Naive thymus-derived CD4-positive, alpha-beta T cell (primary cell): ENCODE results near the gene KRTAP9-7. TPM values are rescaled to one million over a fixed set of nuclear protein-coding genes. Genes with fewer than 3 reads are reported as not detected.
"Not testable (repeated sequence)": the region's sequence is repeated elsewhere in the genome, so short reads cannot be mapped to it uniquely, and the experiment has no call there.

Source experiments
- ATAC-seq: fragments of 150-1000 bp; cut with Tn5 transposase; 2 replicates; pipeline ENCODE4 v1.10.0; 2021; ENCODE audit warnings: mild to moderate bottlenecking, moderate library complexity
- CTCF ChIA-PET: fragments of 350-600 bp; sonication (Branson Sonifier 250); formaldehyde crosslinking; loops from one replicate; lab custom pipeline; 2021; ENCODE audit warnings: antibody characterized with exemption; lab: Charles Lee
- POLR2A ChIA-PET: fragments of 350-600 bp; sonication (Branson Sonifier 250); formaldehyde crosslinking; loops from one replicate; lab custom pipeline; 2021; ENCODE audit warnings: antibody characterized with exemption, inconsistent platforms; lab: Charles Lee
- DNase-seq, 9 donors: peaks; one replicate each; pipeline versions ENCODE4 v3.0.0 to v3.0.0-alpha.2; 2020 to 2022; ENCODE audit warnings: mixed read lengths in 1 of 9
- H3K27ac ChIP-seq: one replicate; pipeline ENCODE4 v1.7.0; 2013; ENCODE audit warnings: mild to moderate bottlenecking, low read depth, low read length, moderate library complexity
- H3K27me3 ChIP-seq, 2 donors: one replicate each; pipeline ENCODE4 v1.7.0; 2013; ENCODE audit warnings: low read length in 2 of 2, mild to moderate bottlenecking in 2 of 2, moderate library complexity in 2 of 2; ENCODE audit not compliant: control insufficient read depth in 2 of 2, insufficient read depth in 2 of 2
- H3K36me3 ChIP-seq, 3 experiments: 1 replicate in 2 of 3; 2 replicates in 1 of 3; pipeline ENCODE4 v1.7.0; 2013; ENCODE audit warnings: low read length in 3 of 3, mild to moderate bottlenecking in 3 of 3, moderate library complexity in 1 of 3; ENCODE audit not compliant: insufficient read depth in 3 of 3, control insufficient read depth in 2 of 3
- H3K4me1 ChIP-seq, 2 donors: one replicate each; pipeline ENCODE4 v1.7.0; 2013; ENCODE audit warnings: low read length in 2 of 2, mild to moderate bottlenecking in 2 of 2, moderate library complexity in 1 of 2; ENCODE audit not compliant: control insufficient read depth in 2 of 2, insufficient read depth in 2 of 2
- H3K4me3 ChIP-seq: 2 replicates; pipeline ENCODE4 v1.7.0; 2013; ENCODE audit warnings: mild to moderate bottlenecking, low read length
- H3K9me3 ChIP-seq, 3 experiments: 1 replicate in 2 of 3; 2 replicates in 1 of 3; pipeline ENCODE4 v1.7.0; 2013; ENCODE audit warnings: low read length in 3 of 3; ENCODE audit not compliant: control insufficient read depth in 2 of 3
- H3K27ac Mint-ChIP-seq, 9 donors: one replicate each; pipeline ENCODE4 v1.8.0; 2020 to 2022; ENCODE audit warnings: mixed read lengths in 9 of 9, mild to moderate bottlenecking in 8 of 9, moderate library complexity in 5 of 9, inconsistent platforms in 2 of 9
- H3K27me3 Mint-ChIP-seq, 5 donors: one replicate each; pipeline ENCODE4 v1.8.0; 2021 to 2022; ENCODE audit warnings: mixed read lengths in 5 of 5, mild to moderate bottlenecking in 1 of 5
- H3K36me3 Mint-ChIP-seq, 5 donors: one replicate each; pipeline ENCODE4 v1.8.0; 2020 to 2022; ENCODE audit warnings: mixed read lengths in 5 of 5, mild to moderate bottlenecking in 3 of 5, inconsistent platforms in 1 of 5
- H3K4me1 Mint-ChIP-seq, 7 donors: one replicate each; pipeline ENCODE4 v1.8.0; 2020 to 2022; ENCODE audit warnings: mixed read lengths in 7 of 7, mild to moderate bottlenecking in 3 of 7, inconsistent platforms in 1 of 7
- H3K4me3 Mint-ChIP-seq, 10 donors: one replicate each; pipeline ENCODE4 v1.8.0; 2020 to 2022; ENCODE audit warnings: mild to moderate bottlenecking in 10 of 10, mixed read lengths in 10 of 10, moderate library complexity in 6 of 10, inconsistent platforms in 2 of 10
- H3K9me3 Mint-ChIP-seq, 11 donors: one replicate each; pipeline ENCODE4 v1.8.0; 2020 to 2022; ENCODE audit warnings: mixed read lengths in 11 of 11, mild to moderate bottlenecking in 4 of 11, inconsistent platforms in 1 of 11, moderate library complexity in 1 of 11
- intact Hi-C, 2 donors: fragments of 100-400 bp; cut with micrococcal nuclease; formaldehyde crosslinking; loops; one replicate each; pipeline ENCODE4 v1.15.1; 2023
- polyA plus RNA-seq, 2 donors: library from polyadenylated mRNA; unstranded; fragments of 300-500 nt; fragmentation: Illumina TruSeq; gene quantifications; one replicate each; pipeline ENCODE4 v1.2.3, GENCODE V29; 2021
- total RNA-seq, 6 experiments: library from RNA in 5 of 6; stranded (reverse) in 5 of 6; gene quantifications; 1 replicate in 5 of 6; 2 replicates in 1 of 6; pipeline ENCODE4 v1.2.3 and lab custom pipeline; 2021 to 2026

KRTAP9-7 gene
- total and polyA plus RNA-seq, 7 experiments from 2014 or later: not detected

DNA sequence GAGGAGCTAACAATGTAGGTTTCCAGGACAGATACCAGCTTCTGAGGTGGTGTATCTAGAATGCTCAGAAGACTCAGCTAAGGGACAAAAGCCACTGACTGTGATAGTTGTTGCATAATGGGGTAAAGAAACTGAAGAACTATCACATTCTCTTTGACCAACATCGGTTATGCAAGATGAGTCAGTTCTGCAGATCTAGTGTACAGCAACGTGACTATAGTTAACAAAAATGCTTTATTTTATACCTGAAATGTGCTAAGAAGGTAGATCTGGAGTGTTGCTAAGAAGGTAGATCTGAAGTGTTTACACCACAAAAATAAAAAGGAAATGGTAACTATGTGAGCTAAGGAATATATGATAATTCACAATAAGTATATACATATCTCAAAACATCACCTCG, 7.8 kb upstream of the KRTAP9-7 start:
- POLR2A ChIA-PET: no interaction called here
- no peak for DNase-seq
- Histone ChIP-seq H3K27me3 (no peaks in the 10 kb centered on the region), H3K36me3 (no peaks in the 10 kb centered on the region), H3K4me3 (no peak overlapping the region), H3K9me3 (no peaks in the 10 kb centered on the region), H3K27ac (no peak overlapping the region), H3K4me1 (no peaks in the 10 kb centered on the region)
- no peaks in the 10 kb centered on the region for H3K36me3 Mint-ChIP-seq
- CTCF ChIA-PET: no interaction called here
- intact Hi-C loops: no loop called here
- peaks cover 0 to 22% (median 5%) of the 10 kb centered on the region in 5 donors for H3K27me3 Mint-ChIP-seq
- no peaks in the 10 kb centered on the region for H3K9me3 Mint-ChIP-seq
- no peak overlapping the region for H3K4me3 Mint-ChIP-seq
- H3K4me1 Mint-ChIP-seq: peaks cover 0 to 22% (median 8%) of the 10 kb centered on the region in 7 donors
- no peak overlapping the region for H3K27ac Mint-ChIP-seq
- ATAC-seq: no peak

DNA sequence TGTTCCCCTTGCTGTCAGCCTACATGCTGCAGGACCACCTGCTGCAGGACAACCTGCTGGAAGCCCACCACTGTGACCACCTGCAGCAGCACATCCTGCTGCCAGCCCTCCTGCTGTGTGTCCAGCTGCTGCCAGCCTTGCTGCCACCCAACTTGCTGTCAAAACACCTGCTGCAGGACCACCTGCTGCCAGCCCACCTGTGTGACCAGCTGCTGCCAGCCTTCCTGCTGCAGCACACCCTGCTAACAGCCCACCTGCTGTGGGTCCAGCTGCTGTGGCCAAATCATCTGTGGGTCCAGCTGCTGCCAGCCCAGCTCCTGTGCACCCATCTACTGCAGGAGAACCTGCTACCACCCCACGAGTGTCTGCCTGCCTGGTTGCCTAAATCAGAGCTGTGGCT, 4.2 kb upstream of the KRTAP9-7 start:
- H3K27ac Mint-ChIP-seq, H3K9me3 ChIP-seq, H3K4me3 Mint-ChIP-seq, H3K9me3 Mint-ChIP-seq, POLR2A ChIA-PET, H3K4me3 ChIP-seq, H3K4me1 ChIP-seq, ATAC-seq, H3K27me3 ChIP-seq, DNase-seq, H3K27ac ChIP-seq, CTCF ChIA-PET, H3K36me3 ChIP-seq, H3K36me3 Mint-ChIP-seq, intact Hi-C loops, H3K27me3 Mint-ChIP-seq: not testable (repeated sequence)
- H3K4me1 Mint-ChIP-seq: peaks cover 0 to 20% (median 2%) of the 10 kb centered on the region in 7 donors

DNA sequence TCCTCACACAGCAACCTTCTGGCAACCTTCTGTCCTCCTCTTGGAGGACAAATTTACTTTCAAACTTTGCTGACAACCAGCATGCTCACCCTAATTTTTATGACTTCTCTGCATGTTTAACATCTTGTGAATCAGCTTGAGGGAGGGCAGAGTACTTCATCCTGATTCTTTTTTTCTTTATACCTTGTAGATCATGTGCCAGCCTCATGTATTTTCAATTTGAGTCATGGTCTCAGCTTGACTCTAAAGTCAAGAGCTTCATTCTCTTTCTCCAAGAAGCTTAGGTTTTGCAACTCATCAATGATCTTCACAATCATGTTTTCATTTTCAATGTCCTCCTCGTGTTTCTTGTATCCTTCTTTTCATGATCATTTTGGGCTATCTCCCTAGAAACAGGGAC, 3.6 kb upstream of the KRTAP9-7 start:
- intact Hi-C loops: no loop called here
- Histone ChIP-seq H3K27me3 (no peaks in the 10 kb centered on the region), H3K27ac (no peak overlapping the region), H3K9me3 (no peaks in the 10 kb centered on the region), H3K36me3 (no peaks in the 10 kb centered on the region), H3K4me3 (no peak overlapping the region), H3K4me1 (no peaks in the 10 kb centered on the region)
- no peak for DNase-seq
- H3K9me3 Mint-ChIP-seq: no peaks in the 10 kb centered on the region
- no peak overlapping the region for H3K27ac Mint-ChIP-seq
- no peak for ATAC-seq
- ChIA-PET POLR2A (no interaction called here), CTCF (no interaction called here)
- peaks cover 0 to 21% (median 2%) of the 10 kb centered on the region in 7 donors for H3K4me1 Mint-ChIP-seq
- peaks cover 4 to 10% (median 5%) of the 10 kb centered on the region in 5 donors for H3K27me3 Mint-ChIP-seq
- no peak overlapping the region for H3K4me3 Mint-ChIP-seq
- no peaks in the 10 kb centered on the region for H3K36me3 Mint-ChIP-seq

DNA sequence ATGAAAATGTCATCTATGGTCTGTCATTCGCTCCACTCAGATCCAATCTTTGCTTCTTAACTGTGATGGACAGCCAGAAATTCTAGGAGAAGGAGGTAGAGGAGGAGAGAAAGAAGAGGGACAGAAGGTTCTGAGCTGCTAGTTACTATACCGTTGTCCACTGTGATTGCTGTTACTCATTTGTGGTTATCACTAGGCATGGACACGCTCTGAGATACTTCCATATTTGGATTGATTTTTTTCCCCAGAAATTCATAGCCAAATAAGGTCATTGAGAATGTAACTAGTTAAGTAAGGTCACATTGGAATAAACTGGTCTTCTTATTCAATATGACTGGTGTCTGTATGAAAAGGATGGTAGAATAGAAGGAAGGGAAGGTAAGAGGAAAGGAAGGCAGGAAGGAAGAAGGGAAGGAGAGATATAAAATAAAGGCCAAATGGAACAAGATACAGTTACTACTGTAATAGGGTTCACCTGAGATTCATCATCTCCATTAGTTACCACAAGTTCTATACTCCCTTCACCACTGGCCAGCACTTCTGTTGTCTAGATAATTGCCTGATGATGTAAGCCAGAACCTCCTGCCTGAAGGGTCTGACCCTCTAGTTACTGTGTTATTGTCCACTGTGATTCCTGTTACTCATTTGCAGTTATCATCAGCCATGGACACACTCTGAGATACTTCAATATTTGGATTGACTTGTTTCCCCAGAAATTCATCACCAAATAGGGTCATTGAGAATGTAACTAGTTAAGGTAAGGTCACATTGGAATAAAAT, 2.9 kb downstream of the KRTAP9-7 start:
- DNase-seq (no peak), ATAC-seq (no peak)
- H3K36me3 ChIP-seq: no peaks in the 10 kb centered on the region
- ChIA-PET CTCF (no interaction called here), POLR2A (no interaction called here)
- no peaks in the 10 kb centered on the region for H3K4me1 ChIP-seq
- peaks cover 0 to 3% (median 0%) of the 10 kb centered on the region in 11 donors for H3K9me3 Mint-ChIP-seq
- H3K4me3 ChIP-seq: no peak overlapping the region
- H3K27me3 ChIP-seq: no peaks in the 10 kb centered on the region
- H3K27ac ChIP-seq: no peak overlapping the region
- H3K9me3 ChIP-seq: no peaks in the 10 kb centered on the region
- intact Hi-C loops: loop anchor here in 1 of 2 donors (1.0 kb wide), 1 partner anchor 14 kb away; no protein-coding TSS in a partner anchor
- H3K4me1 Mint-ChIP-seq: peaks cover 0 to 11% (median 0%) of the 10 kb centered on the region in 7 donors
- peak overlapping the region in 1 of 9 donors; percentile 32 for H3K27ac Mint-ChIP-seq
- no peak overlapping the region for H3K4me3 Mint-ChIP-seq
- no peaks in the 10 kb centered on the region for H3K36me3 Mint-ChIP-seq
- peaks cover 4 to 20% (median 6%) of the 10 kb centered on the region in 5 donors for H3K27me3 Mint-ChIP-seq

DNA sequence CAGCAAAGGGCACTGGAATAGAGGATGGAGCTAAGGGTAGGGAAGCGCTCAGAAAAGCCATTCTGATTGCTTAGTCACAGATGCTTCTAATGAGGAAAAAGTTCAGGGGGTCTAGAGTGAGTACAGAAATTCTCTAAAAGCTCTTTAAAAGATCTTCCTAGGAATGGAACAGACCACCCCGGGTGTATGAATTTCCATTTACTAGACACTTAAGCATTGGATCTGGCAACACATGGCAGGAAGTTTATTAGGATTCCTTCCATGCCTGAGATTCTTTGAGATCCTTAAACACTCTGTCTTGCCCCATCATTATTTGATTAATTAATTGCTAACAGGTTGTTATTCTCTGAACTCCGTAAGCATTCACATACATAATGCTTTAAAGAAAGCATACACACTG, 8.5 kb downstream of the KRTAP9-7 start:
- H3K27ac Mint-ChIP-seq: peak overlapping the region in 1 of 9 donors; percentile 74
- ATAC-seq (no peak), DNase-seq (no peak)
- H3K36me3 Mint-ChIP-seq: no peaks in the 10 kb centered on the region
- intact Hi-C loops: no loop called here
- Histone ChIP-seq H3K4me1 (peaks cover 0 to 12% of the 10 kb centered on the region in 2 donors), H3K36me3 (no peaks in the 10 kb centered on the region), H3K9me3 (no peaks in the 10 kb centered on the region), H3K27me3 (no peaks in the 10 kb centered on the region), H3K4me3 (no peak overlapping the region), H3K27ac (no peak overlapping the region)
- H3K27me3 Mint-ChIP-seq: peaks cover 0 to 9% (median 0%) of the 10 kb centered on the region in 5 donors
- CTCF ChIA-PET: interaction anchor here (0.7 kb wide), 1 partner anchor 256 kb away, joined by 3 read pairs; no protein-coding TSS in a partner anchor
- no peak overlapping the region for H3K4me3 Mint-ChIP-seq
- H3K4me1 Mint-ChIP-seq: peaks cover 0 to 29% (median 18%) of the 10 kb centered on the region in 7 donors
- POLR2A ChIA-PET: interaction anchor here (1.0 kb wide), 1 partner anchor 45 kb away, joined by 3 read pairs; no protein-coding TSS in a partner anchor
- peaks cover 0 to 3% (median 0%) of the 10 kb centered on the region in 11 donors for H3K9me3 Mint-ChIP-seq

DNA sequence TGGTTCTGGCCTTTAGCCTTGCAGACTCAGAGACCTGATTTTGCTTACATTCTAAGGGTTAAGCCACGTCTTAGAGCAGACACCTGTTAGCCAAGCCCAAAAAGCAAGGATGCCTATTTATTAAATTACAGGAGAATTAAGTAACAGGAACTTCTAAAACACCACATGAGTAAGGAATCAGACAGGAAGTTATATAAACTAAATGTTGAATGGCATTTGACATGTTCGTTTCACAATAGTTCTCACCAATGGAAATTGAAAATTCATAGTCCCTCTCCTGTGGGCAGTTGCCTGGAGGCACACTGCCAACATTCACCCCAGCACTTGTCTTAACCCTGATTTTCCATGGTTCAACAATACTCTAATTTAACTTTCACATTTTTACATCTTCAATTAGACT, 9.0 kb downstream of the KRTAP9-7 start:
- Mint-ChIP-seq H3K4me1 (peaks cover 0 to 29% (median 18%) of the 10 kb centered on the region in 7 donors), H3K9me3 (peaks cover 0 to 3% (median 0%) of the 10 kb centered on the region in 11 donors), H3K27me3 (peaks cover 0 to 9% (median 0%) of the 10 kb centered on the region in 5 donors), H3K4me3 (peak overlapping the region in 3 of 10 donors; percentile 5 to 58 (median 21)), H3K27ac (peak overlapping the region in 1 of 9 donors; percentile 17), H3K36me3 (no peaks in the 10 kb centered on the region)
- peak in 2 of 9 donors; percentile 9 to 20 for DNase-seq
- Histone ChIP-seq H3K27ac (no peak overlapping the region), H3K4me1 (peaks cover 0 to 12% of the 10 kb centered on the region in 2 donors), H3K4me3 (no peak overlapping the region), H3K36me3 (no peaks in the 10 kb centered on the region), H3K9me3 (no peaks in the 10 kb centered on the region), H3K27me3 (no peaks in the 10 kb centered on the region)
- POLR2A ChIA-PET: no interaction called here
- no peak for ATAC-seq
- CTCF ChIA-PET: interaction anchor here (0.7 kb wide), 1 partner anchor 255 kb away, joined by 3 read pairs; no protein-coding TSS in a partner anchor
- intact Hi-C loops: no loop called here
